HCT116 (cell line): ENCODE data around the gene TASP1. TPM values are rescaled to one million over a fixed set of nuclear protein-coding genes. Genes with fewer than 3 reads are reported as not detected.

Experiments
- ATAC-seq: fragments of 200-7000 bp; cut with Tn5 transposase; 2 replicates; pipeline ENCODE4 v1.9.1; 2020; ENCODE audit warnings: mild to moderate bottlenecking, moderate library complexity
- BruUV-seq: library from RNA; stranded (reverse); fragments of 400-500 nt; replicated peaks from 2 replicates; lab custom pipeline; 2021; lab: Mats Ljungman, UMichigan
- CTCF ChIA-PET: fragments of 300-600 bp; sonication (Branson Sonifier 250); formaldehyde crosslinking; loops from one replicate; lab custom pipeline; 2021; ENCODE audit warnings: antibody characterized with exemption; lab: Charles Lee
- POLR2A ChIA-PET: fragments of 300-600, 350-600 bp; sonication (Branson Sonifier 250); formaldehyde crosslinking; loops from one replicate; lab custom pipeline; 2021; ENCODE audit warnings: antibody characterized with exemption; lab: Charles Lee
- RAD21 ChIA-PET, 2 experiments: fragments of 300-600 bp; sonication (Branson Sonifier 250); formaldehyde crosslinking; loops; one replicate each; lab custom pipeline; 2023; ENCODE audit warnings: low total read pairs in 2 of 2; ENCODE audit not compliant: uncharacterized antibody in 2 of 2, unreplicated experiment in 2 of 2, low non-redundant PET in 1 of 2; lab: Charles Lee
- DNase-seq: peaks from one replicate; pipeline ENCODE4 v3.0.0-alpha.2; 2010; ENCODE audit warnings: low read depth, low spot score
- H2AFZ ChIP-seq: fragments of 200-600 bp; shearing (Covaris generic), sonication (generic); 2 replicates; pipeline ENCODE4 v1.6.1; 2017; ENCODE audit warnings: low read depth, mixed run types, mixed read lengths, antibody characterized with exemption, low read length; ENCODE audit not compliant: poor library complexity, severe bottlenecking
- H3K27ac ChIP-seq: 2 replicates; pipeline ENCODE4 v1.5.1; 2012; ENCODE audit warnings: low read depth, low read length
- H3K27me3 ChIP-seq: fragments of 200-600 bp; sonication (generic); 2 replicates; pipeline ENCODE4 v1.6.1; 2016; ENCODE audit warnings: mixed run types, low read length, mixed read lengths; ENCODE audit not compliant: insufficient read depth
- H3K36me3 ChIP-seq, 2 experiments: fragments of 200-500 bp in 1 of 2; fragments of 200-600 bp in 1 of 2; sonication (Bioruptor generic) in 1 of 2; sonication (generic) in 1 of 2; 2 replicates each; pipeline versions ENCODE4 v1.5.1 to v1.6.1; 2014 to 2016; ENCODE audit warnings: low read length in 2 of 2, inconsistent platforms in 1 of 2, mixed read lengths in 1 of 2, mixed run types in 1 of 2; ENCODE audit not compliant: insufficient read depth in 2 of 2, control insufficient read depth in 1 of 2
- H3K4me1 ChIP-seq, 2 experiments: fragments of 200-600 bp in 1 of 2; sonication (generic) in 1 of 2; 2 replicates each; pipeline versions ENCODE4 v1.5.1 to v1.6.1; 2012 to 2017; ENCODE audit warnings: low read length in 2 of 2, inconsistent platforms in 1 of 2, mild to moderate bottlenecking in 1 of 2, mixed read lengths in 1 of 2, mixed run types in 1 of 2, moderate library complexity in 1 of 2; ENCODE audit not compliant: insufficient read depth in 2 of 2, control insufficient read depth in 1 of 2
- H3K4me2 ChIP-seq: fragments of 200-600 bp; sonication (generic); 2 replicates; pipeline ENCODE4 v1.6.1; 2017; ENCODE audit warnings: mixed run types, low read length, mixed read lengths
- H3K4me3 ChIP-seq, 2 experiments: fragments of 200-600 bp in 1 of 2; sonication (generic) in 1 of 2; replicated peaks in 1 of 2; 2 replicates each; pipeline ENCODE4 v1.5.1; 2011 to 2016; ENCODE audit warnings: low read length in 2 of 2, control low read depth in 1 of 2, low read depth in 1 of 2, mild to moderate bottlenecking in 1 of 2, mixed read lengths in 1 of 2, mixed run types in 1 of 2
- H3K79me2 ChIP-seq: fragments of 200-600 bp; sonication (generic); 2 replicates; pipeline ENCODE4 v1.6.1; 2017; ENCODE audit warnings: mild to moderate bottlenecking, mixed run types, low read length, moderate library complexity, mixed read lengths; ENCODE audit not compliant: insufficient read depth
- H3K9ac ChIP-seq: fragments of 200-600 bp; sonication (generic); 2 replicates; pipeline ENCODE4 v1.6.1; 2016; ENCODE audit warnings: low read length, mixed read lengths
- H3K9me2 ChIP-seq: fragments of 200-600 bp; sonication (generic), shearing (Covaris generic); 2 replicates; pipeline ENCODE4 v1.6.1; 2017; ENCODE audit warnings: mixed run types, mild to moderate bottlenecking, moderate library complexity; ENCODE audit not compliant: insufficient read depth
- H3K9me3 ChIP-seq, 2 experiments: fragments of 200-500 bp in 1 of 2; fragments of 200-600 bp in 1 of 2; sonication (Bioruptor generic) in 1 of 2; sonication (generic) in 1 of 2; 2 replicates each; pipeline ENCODE4 v1.6.1; 2014 to 2017; ENCODE audit warnings: low read length in 2 of 2, mixed read lengths in 2 of 2, inconsistent platforms in 1 of 2, low read depth in 1 of 2, mild to moderate bottlenecking in 1 of 2, mixed run types in 1 of 2, moderate library complexity in 1 of 2; ENCODE audit not compliant: control insufficient read depth in 1 of 2, insufficient read depth in 1 of 2
- H4K20me1 ChIP-seq: fragments of 200-600 bp; sonication (generic), shearing (Covaris generic); 2 replicates; pipeline ENCODE4 v1.6.1; 2017; ENCODE audit warnings: mixed run types, mild to moderate bottlenecking, moderate library complexity; ENCODE audit not compliant: insufficient read depth
- ATF3 ChIP-seq: IDR thresholded peaks from 2 replicates; pipeline ENCODE4 v1.6.1; 2012
- CEBPB ChIP-seq: IDR thresholded peaks from 2 replicates; pipeline ENCODE4 v1.6.1; 2012; ENCODE audit warnings: low read depth
- CTCF ChIP-seq, 3 experiments: fragments of 200-600 bp in 1 of 3; sonication (generic) in 1 of 3; IDR thresholded peaks in 2 of 3; conservative IDR thresholded peaks in 1 of 3; 2 replicates each; pipeline ENCODE4 v1.5.1; 2012 to 2017; ENCODE audit warnings: low read depth in 2 of 3, low read length in 2 of 3, antibody characterized with exemption in 1 of 3, borderline replicate concordance in 1 of 3, control low read depth in 1 of 3, mild to moderate bottlenecking in 1 of 3, mixed read lengths in 1 of 3, mixed run types in 1 of 3, moderate library complexity in 1 of 3; ENCODE audit not compliant: insufficient read depth in 1 of 3
- MAX ChIP-seq: IDR thresholded peaks from 2 replicates; pipeline ENCODE4 v1.6.1; 2012
- POLR2A ChIP-seq: IDR thresholded peaks from 2 replicates; pipeline ENCODE4 v1.7.0; 2011; ENCODE audit warnings: borderline replicate concordance; ENCODE audit not compliant: insufficient read depth, insufficient read length; ENCODE audit errors: extremely low read depth
- REST ChIP-seq: IDR thresholded peaks from 2 replicates; pipeline ENCODE4 v1.6.1; 2012; ENCODE audit warnings: low read depth
- SIN3A ChIP-seq: IDR thresholded peaks from 2 replicates; pipeline ENCODE4 v1.6.1; 2012; ENCODE audit warnings: low read depth
- SP1 ChIP-seq: IDR thresholded peaks from 2 replicates; pipeline ENCODE4 v1.6.1; 2012; ENCODE audit warnings: low read depth
- SRF ChIP-seq: IDR thresholded peaks from 2 replicates; pipeline ENCODE4 v1.6.1; 2012; ENCODE audit warnings: low read depth
- TCF7L2 ChIP-seq: IDR thresholded peaks from 2 replicates; pipeline ENCODE4 v1.7.0; 2011; ENCODE audit warnings: borderline replicate concordance, inconsistent platforms; ENCODE audit not compliant: insufficient read depth, insufficient read length; ENCODE audit errors: extremely low read depth
- YY1 ChIP-seq: IDR thresholded peaks from 2 replicates; pipeline ENCODE4 v1.6.1; 2011; ENCODE audit warnings: low read length, low read depth, moderate library complexity, mild to moderate bottlenecking; ENCODE audit not compliant: insufficient replicate concordance; ENCODE audit errors: extremely low read depth
- ZBTB33 ChIP-seq: IDR thresholded peaks from 2 replicates; pipeline ENCODE4 v1.6.1; 2011; ENCODE audit warnings: mild to moderate bottlenecking, low read length, moderate library complexity; ENCODE audit not compliant: insufficient replicate concordance; ENCODE audit errors: extremely low read depth
- ZFX ChIP-seq: fragments of 450-650 bp; IDR thresholded peaks from 2 replicates; pipeline ENCODE4 v1.6.1; 2017
- intact Hi-C: fragments of 100-400 bp; cut with micrococcal nuclease; formaldehyde crosslinking; loops from 2 replicates; pipeline ENCODE4 v1.10.0; 2022
- total RNA-seq: library from RNA; stranded (reverse); gene quantifications from one replicate; pipeline ENCODE4 v1.2.1, GENCODE V29; 2021; ENCODE audit not compliant: unreplicated experiment

The TASP1 gene
- total RNA-seq, 1 experiment from 2014 or later: 19.1 TPM

GRCh38 chr20:13341737-13342393 lies 296.9 kb downstream of the TASP1 start:
- no peak overlapping the region for H3K9ac ChIP-seq
- ChIA-PET POLR2A (no interaction called here), RAD21 (no interaction called here), CTCF (interaction anchor here (1.8 kb wide), 1 partner anchor 17 kb away, joined by 5 read pairs; no protein-coding TSS in a partner anchor)
- no peak overlapping the region for H3K27ac ChIP-seq
- no peaks in the 10 kb centered on the region for H4K20me1 ChIP-seq
- no peak overlapping the region for H2AFZ ChIP-seq
- H3K4me2 ChIP-seq: no peak overlapping the region
- no peaks in the 10 kb centered on the region for H3K9me2 ChIP-seq
- peaks cover 0 to 13% of the 10 kb centered on the region in 2 experiments; a peak in 1 of 4 replicates for H3K4me1 ChIP-seq
- intact Hi-C loops: no loop called here
- H3K9me3 ChIP-seq: no peaks in the 10 kb centered on the region
- DNase-seq (no peak), ATAC-seq (no peak)
- BruUV-seq: no TSS peak
- H3K4me3 ChIP-seq: no peak overlapping the region
- TF ChIP-seq REST: no peak
- no peak for TF ChIP-seq ATF3
- TF ChIP-seq YY1: no peak
- TF ChIP-seq MAX: no peak
- TF ChIP-seq ZFX: no peak
- TF ChIP-seq SIN3A: no peak
- no peak for TF ChIP-seq CEBPB
- no peak for TF ChIP-seq SP1
- no peak for TF ChIP-seq ZBTB33
- no peak for TF ChIP-seq SRF
- TF ChIP-seq POLR2A: no peak
- TF ChIP-seq TCF7L2: no peak
- TF ChIP-seq CTCF (IDR thresholded peaks at IDR 0.05 in 2 of 3, conservative IDR thresholded peaks at IDR 0.05 in 1 of 3; ENCODE audit: borderline replicate concordance in 1 of 3, insufficient read depth in 1 of 3, low read depth in 2 of 3, low read length in 2 of 3): no peak
- TF ChIP-seq, all 23 proteins: peak for 0
- Histone ChIP-seq H3K27me3 (no peaks in the 10 kb centered on the region), H3K79me2 (no peaks in the 10 kb centered on the region), H3K36me3 (no peaks in the 10 kb centered on the region)
